MV-4-11 (cell line): ENCODE results near the gene APBA3.
A peak's percentile ranks its signal among the peaks of the same experiment; 100 is the strongest.

Experiments used
- DNase-seq: peaks from one replicate; lab custom pipeline; 2025; lab: John Stamatoyannopoulos, UW

APBA3 gene

DNA sequence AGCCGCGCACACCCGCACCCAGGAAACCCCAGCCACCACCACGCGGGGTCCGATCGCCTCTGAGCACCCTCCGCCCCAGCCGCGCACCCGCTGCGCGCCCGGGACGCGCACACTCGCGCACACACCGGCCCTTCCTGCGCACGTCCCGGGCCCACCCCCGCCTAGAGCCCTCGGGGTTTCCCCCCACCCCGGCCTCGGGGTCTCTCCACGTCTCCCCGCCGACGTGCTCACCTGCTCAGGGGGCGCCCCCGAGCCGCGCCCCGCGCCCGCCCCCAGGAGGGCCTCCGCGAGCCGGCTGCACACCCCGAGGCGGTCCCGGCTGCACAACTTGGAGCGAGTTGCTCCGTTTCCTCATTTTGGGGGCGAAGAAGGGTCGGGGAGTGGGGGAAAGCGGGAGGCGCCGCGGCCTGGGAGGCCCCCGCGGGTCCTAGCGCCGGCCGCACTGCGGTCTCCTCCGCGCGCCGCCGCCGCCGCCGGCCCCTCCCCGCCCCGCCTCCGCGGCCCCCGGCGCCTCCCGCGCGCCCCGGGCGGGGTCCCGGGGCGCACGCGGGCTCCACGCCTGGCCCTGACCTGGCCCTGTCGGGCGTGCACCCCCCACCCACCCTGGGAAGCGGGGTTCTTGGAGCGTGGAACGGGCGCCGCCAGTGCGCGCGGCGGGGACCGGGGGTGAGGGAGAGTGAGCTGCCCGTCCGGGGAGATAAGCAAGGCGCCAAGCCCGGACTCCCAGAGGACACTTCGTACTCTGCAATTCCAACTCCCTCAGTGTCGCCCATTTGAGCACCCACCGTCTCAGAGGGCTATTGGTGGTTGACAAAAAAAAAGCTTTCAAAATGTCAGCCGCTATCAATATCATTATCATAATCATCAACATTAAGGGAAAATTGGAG lies 24.7 kb upstream of the APBA3 start, which contains the start of gene MATK:
Gene MATK (minus strand): TSS at position 444 of the 887 bp plus-strand sequence. CDS start 1,246 bp downstream, outside the sequence.
- DNase-seq = peak; percentile 51

- DNase-seq = no peak
Observed at GRCh38 chr19:3785451-3785937, 24.0 kb upstream of the APBA3 start.

DNA sequence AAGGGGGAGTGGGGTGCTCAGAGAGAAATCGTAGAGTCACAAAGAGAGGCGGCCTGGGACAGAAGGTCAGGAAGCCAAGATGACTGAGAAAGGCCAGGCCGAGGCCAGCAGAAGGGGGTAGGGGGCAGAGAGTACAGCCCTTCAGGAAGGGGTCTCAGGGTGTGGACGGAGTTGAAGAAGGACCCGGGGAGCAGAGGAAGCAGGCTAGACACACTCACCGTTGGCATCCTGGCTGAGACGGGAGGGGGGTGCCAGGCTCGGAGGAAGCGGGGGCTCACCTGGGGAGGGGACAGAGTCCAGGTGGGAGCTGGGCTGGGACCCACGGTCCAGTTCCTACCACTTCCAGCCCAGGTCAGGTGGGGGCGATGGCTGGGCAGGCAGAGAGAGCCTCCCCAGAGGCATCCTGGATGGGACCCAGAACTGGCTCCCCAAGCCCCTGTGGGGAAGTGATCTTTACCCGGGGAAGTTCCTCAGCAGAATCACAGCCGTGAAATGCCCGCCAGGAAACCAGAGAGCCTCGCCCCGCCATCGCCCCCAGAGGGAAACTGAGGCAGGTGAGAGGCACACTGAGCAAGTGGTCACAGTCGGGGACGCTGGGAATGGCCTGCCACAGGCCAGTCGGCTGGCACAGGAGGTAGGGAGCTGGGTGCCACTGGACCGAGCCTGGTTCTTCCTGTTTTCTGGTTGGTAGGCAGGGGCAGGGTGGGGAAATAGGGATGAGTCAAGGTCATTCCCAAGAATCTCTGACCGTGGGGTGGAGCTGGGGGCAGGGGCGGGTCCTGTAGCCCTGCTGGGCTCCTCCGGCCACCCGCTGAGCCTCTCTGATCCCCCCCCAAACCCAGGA lies 23.3 kb upstream of the APBA3 start:
- peak; percentile 53 for DNase-seq

GRCh38 chr19:3783660-3784584 lies 22.4 kb upstream of the APBA3 start:
- DNase-seq = no peak

DNA sequence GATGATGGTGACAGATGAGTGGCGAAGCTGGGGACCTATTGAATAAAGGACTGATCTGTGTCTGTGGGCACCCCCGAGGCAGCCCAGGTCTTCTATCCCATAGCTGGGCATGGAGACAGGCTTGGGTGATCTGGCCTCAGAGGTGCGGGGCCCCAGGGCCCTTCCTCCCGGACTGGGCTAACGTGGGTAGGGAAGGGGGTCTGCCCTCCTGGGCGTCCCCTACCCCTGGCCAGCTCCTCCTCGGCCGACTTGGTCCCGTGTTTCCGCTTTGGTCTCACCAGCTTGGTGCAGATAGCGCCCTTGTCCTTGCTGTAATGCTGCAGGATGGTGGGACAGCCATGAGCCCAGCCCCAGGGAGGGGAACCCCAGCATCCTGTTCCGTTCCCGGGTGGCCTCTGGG lies 21.4 kb upstream of the APBA3 start:
- no peak for DNase-seq

GRCh38 chr19:3782330-3782729 lies 20.8 kb upstream of the APBA3 start:
- no peak for DNase-seq

DNA sequence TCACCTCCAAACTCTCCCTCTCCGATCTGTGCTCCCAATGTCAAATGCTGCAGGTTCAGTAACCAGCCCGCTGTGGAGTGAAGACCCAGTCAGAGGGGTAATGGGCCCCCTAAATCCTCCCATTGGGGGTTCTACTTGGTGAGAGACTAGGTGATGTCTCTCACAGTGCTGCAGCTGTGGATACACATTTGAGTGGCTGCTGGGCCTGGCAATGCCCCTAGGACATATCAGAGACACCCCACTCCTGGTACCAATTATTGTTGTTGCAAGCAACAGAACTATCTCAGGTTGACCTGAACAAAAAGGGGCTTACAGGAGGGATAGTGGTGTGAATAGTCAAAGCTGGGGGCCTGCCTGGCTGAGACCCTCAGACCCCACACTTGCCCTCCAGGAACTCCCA lies 20.1 kb upstream of the APBA3 start:
- no peak for DNase-seq

- DNase-seq = no peak
Observed at GRCh38 chr19:3780786-3781304, 19.4 kb upstream of the APBA3 start.

DNA sequence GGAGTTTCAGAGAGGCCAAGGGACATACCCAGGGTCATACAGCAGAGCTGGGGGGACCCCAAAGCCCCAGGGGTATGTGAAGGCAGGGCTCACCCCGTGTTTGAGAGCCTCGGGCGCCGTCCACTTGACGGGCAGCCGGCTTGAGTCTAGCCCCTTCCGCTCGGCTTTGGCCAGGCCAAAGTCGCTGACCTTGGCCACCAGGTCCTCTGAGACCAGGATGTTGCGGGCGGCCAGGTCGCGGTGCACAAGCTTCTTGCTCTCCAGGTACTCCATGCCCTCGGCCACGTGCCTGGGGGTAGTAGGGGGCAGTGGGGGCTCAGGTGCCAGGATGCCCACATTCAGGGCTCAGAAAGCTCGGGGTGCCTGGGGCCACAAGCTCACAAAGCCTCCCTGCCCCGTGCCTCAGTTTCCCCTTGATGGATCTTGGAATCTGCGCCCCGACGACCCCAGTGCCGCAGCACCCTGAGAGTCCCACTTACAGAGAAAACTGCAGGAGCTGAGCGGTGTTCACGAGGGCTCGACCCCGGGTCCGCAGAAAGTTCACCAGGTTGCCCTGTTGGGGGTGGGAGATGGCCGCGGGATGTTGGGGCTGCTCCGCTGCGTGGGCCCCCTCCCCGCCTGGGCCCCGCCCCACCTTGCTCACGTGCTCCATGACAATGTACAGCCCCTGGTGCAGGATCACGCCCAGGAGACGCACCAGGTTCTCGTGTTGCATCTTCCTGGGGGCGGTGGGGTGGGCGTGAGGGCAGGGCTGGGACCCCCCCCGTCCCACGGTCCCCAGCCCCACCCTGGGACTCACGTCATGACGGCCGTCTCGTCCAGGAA lies 17.6 kb upstream of the APBA3 start:
- no peak for DNase-seq

DNA sequence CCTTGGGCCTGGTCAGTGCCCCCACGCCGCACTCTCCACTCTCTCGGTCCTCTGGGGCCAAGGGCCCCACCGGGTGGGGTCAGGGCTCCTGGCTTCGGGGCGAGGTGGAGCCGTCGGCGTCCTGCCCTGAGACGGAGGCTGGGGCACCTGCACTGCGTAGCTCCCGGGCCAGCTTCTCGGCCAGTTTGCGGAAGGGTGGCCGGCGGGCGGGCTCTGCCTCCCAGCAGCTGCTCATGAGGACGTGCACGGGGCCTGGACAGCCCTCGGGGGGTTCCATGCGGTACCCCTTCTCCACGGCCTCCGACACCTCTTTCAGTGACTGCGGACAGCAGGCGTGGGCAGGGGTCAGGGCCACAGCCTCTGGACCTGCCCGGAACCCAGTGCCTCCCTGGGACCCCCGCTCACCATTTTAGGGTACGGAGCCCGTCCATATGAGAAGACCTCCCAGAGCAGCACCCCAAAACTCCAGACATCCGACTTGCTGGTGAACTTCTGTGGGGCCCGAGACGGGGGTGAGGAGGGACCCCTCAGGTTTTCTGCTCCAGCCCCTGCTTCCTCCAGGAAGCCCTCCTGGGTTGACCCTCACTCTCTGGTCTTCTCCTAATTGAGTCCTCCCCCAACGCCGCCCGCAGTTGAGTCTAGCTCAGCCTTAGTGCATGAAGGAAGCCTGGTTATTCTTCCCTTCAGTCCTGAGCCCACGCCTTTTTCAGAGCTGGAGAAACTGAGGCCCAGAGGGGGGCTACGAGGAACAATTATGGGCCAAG lies 16.8 kb upstream of the APBA3 start:
- no peak for DNase-seq

- no peak for DNase-seq
Observed at GRCh38 chr19:3776479-3777040, 15.1 kb upstream of the APBA3 start.

- no peak for DNase-seq
Observed at GRCh38 chr19:3775831-3776230, 14.3 kb upstream of the APBA3 start.

DNA sequence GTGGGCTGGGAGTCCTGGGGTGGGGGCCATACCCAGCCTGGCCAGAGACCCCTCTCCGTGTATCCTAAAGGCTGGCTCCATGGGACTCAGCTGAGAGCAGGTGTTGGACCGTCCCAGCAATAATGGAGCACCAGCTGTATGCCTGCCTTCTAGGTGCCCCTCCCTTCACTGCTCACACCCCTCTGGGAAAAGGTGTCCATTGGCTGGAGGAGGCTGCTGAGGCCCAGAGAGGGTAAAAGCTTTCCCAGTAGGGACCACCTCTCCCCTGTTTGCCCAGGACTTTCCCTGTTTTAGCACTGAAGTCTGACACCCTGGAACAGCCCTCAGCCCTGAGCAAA lies 13.9 kb upstream of the APBA3 start:
- DNase-seq = no peak

- DNase-seq = peak; percentile 26
Observed at GRCh38 chr19:3774621-3775373, 13.3 kb upstream of the APBA3 start.

- DNase-seq = no peak
Observed at GRCh38 chr19:3773814-3774515, 12.5 kb upstream of the APBA3 start.

DNA sequence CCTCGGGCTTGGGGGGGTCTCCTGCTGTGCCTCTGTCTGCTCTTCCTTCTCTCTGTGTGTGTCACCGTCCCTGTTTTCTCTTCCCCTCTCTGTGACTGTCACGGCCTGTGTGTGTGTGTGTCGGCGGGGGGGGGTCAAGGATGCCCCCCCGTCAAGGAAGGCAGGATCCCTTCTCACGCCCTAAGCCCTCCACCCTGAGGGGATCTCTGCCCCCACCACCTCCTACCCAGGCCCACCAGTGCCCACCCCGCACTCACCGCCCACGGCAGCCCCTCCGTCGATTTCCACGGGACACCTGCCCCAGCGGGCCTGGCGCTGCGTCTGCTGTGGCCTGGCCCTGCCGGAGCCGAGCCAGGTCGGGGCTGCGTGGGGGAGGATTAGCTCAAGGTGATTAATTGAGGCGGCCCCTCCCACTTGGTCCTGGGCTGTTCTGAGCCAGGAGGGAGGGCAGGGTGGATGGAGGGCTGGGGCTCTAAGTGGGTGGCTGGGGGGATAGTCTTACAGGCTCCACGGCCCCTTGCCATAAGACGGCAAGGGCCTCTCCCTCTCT lies 10.5 kb upstream of the APBA3 start, which contains the start of gene RAX2:
Gene RAX2 (minus strand): TSS at position 323 of the 550 bp plus-strand sequence. CDS start 486 bp downstream, outside the sequence.
- no peak for DNase-seq

DNA sequence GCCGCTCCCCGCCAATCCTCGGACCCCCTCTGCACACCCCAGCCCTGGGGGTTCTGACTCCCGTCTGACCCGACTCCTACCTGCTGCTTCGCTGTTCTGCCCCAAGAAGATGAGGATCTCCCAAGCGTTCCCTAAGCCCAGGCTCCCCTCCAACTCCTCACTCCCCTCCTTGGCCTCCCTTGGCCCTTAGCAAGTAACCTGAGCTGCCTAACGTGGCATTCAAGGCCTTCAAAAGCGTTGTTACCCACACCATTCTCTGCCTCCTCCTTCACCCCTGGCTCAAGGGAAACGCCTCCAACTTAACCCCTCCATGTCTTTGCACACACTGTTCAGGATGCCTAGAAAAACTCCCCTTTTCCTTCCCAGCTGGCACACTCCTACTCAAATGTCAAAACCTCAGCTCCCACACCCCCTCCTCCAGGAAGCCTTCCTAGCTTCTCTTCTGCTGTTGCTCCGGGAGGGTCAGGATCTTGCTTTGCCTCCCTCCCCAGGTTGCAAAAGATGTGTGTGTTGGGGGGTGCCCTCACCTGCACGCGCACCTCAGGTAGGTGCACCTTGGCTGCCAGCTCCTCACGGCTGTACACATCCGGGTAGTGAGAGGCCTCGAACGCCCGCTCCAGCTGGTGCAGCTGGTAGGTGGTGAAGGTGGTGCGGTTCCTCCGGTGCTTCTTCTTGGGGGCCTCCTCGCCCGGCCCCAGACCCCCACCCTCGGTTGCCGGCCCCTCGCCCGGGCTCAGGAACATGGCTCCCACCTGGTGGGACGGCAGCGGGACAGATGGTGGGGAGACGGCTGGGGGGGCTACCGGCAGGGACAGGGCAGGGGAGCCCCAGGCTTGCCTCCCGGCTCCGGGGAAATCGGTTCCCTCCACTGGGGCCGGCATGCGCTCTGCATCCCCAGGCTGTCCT lies 9.8 kb upstream of the APBA3 start:
- DNase-seq = no peak
